ENCODE data around the gene ECSCR.
"Not testable (repeated sequence)": the region's sequence is repeated elsewhere in the genome, so short reads cannot be mapped to it uniquely, and the experiment has no call there.

ECSCR gene

GRCh38 chr5:139443831-139444453 is 18.6 kb downstream of the ECSCR start:
- peak; percentile 58 for DNase-seq

GRCh38 chr5:139440416-139440815 is 22.1 kb downstream of the ECSCR start:
- not testable (repeated sequence) for DNase-seq

GRCh38 chr5:139439013-139439903 is 23.3 kb downstream of the ECSCR start, which contains the start of gene DNAJC18:
DNAJC18 (minus strand) TSS chr5:139439525; CDS start chr5:139439445, 80 bp downstream.
- DNase-seq: peak; percentile 87

DNA sequence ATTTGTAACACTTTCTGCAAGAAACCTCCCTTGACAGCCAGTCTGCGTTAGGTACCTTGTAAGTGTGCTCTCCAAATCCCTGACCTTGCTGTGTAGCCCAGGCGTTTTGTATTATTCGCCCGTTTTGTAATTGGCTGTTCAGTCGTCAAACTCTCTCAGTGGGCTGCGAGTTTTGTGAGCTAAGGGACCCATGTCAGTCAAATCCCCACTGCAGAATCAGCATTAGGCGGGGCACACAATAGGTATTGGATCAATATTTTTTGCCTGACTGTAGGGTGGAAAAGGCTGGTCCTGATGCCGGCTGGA is 23.9 kb downstream of the ECSCR start:
- no peak for DNase-seq

- DNase-seq: no peak
Measured at GRCh38 chr5:139435676-139436075, 26.9 kb downstream of the ECSCR start.

DNA sequence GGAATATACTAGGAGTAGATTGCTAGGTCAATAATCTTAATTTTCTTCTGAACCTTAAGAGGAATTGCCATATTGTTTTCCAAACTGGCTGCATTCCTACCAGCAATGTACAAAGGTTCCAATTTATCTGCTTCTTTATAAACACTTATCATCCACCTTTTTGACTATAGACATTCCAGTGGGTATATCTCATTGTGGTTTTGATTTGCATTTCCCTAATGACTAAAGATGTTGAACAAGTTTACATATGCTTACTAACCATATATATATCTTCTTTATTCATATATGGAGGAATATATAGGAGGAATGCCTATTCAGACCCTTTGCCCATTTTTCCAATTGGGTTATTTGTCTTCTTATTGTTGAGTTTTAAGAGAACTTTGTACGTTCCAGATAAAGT is 30.8 kb downstream of the ECSCR start:
- no peak for DNase-seq

GRCh38 chr5:139430015-139430414 is 32.5 kb downstream of the ECSCR start:
- DNase-seq: no peak

DNA sequence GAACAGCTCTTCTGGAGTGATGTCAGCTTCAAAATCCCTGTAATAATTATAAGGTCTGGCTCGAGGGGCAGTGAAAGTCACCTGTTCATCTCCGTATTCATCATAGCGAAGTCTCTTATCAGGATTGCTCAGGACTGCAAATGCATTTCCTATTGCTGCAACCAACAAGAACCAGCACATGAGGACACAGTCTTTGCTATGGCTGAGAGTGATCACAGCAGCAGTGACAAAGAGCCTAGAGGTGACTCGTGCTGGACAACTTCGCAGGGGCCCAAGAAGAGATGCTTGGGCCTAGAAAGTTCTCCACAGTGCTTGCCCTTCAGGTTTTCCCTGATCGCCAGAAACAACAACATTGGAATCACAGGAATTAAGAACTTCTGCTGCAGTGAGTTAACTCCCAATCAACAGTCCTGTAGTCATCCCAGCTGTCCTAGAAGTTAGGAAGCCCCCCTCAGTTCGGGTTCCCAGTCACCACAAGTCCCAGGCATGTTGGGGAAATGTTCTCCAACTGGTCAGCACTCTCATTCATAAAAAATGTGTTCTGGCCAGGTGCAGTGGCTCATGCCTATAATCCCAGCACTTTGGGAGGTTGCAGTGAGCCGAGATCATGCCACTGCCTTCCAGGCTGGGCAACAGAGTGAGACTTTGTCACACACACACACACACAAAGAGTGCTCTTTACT is 36.2 kb downstream of the ECSCR start:
- no peak for DNase-seq

DNA sequence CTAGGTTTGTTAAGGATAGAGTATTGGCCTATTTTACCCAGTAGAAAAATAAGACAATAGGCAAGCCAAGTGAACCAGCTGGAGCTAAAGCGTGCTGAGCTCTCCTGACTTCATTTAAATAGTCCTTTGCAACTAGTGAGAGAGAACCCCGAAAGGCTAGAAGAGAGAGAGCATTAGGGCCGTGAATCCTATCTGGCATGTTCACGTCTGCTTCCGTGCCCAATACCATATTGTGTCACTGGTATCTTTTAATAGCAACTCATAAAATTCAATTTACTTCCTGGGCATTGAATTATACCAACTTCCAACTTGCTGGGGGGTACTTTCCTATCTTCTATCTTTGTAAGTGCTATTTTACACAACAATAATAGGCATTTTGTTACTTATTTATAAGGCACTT is 37.0 kb downstream of the ECSCR start:
- no peak for DNase-seq

DNA sequence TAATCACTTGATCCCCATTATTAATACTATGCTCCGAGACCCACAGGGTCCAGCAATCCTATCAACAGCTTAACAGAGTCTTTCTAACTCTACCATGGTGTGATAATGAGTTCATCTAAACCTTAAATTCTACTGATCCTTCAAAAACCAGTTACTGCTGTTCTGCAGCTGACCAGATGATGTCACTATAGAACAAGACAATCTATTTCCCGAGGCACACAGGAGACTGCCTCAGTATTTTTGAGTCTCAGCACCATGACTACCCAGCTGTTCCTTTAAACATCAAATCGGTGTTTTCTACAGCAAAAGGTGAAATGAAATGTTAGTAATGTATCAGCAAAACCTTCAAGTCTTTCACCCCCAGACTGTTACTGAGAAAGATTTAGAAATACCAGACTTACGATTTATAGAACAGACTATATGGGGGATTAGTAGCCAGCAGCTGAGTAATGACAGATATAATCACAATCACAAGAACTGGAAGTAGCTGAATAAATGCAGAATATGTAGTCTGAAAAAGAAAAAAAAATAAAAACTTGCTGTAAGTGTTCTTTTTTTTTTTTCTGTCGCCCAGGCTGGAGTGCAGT is 40.1 kb downstream of the ECSCR start:
- peak; percentile 86 for DNase-seq

GRCh38 chr5:139419226-139420192 is 43.0 kb downstream of the ECSCR start:
- no peak for DNase-seq

GRCh38 chr5:139418793-139419192 is 43.8 kb downstream of the ECSCR start:
- DNase-seq: no peak

DNA sequence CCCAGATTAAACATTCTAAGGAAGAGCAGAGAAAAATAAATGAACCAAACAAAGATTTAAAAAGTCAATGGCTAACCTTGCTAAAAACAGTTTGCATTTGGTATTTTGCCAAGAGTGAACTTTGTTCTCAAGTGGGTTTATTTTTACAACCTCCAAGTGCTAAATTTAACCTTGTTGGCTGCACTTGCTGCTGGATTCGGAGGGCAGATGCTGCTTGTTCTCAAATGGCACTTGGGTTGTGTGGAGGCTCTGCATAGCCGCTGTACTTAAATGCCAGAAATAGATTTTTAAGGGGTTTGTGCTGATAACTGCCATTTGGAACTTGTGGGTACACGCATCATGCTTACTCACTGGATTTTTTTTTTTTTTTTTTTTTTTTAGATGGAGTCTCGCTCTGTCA is 45.3 kb downstream of the ECSCR start:
- no peak for DNase-seq

DNA sequence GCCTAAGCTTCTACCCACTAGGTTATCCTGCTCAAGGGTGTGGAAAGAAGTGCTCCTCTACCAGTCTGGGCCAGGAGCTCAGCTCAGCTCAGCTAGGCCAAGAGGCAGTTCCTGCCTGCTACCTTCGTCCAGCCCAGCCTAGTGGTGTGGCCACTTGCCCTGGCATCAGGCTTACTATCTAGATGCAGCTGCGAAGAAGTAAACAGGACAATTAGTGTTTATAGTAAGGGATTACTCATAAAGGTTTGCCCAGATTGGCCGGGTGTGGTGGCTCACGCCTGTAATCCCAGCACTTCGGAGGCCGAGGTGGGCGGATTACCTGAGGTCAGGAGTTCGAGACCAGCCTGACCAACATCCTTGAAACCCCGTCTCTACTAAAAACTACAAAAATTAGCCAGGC is 45.9 kb downstream of the ECSCR start:
- no peak for DNase-seq

DNA sequence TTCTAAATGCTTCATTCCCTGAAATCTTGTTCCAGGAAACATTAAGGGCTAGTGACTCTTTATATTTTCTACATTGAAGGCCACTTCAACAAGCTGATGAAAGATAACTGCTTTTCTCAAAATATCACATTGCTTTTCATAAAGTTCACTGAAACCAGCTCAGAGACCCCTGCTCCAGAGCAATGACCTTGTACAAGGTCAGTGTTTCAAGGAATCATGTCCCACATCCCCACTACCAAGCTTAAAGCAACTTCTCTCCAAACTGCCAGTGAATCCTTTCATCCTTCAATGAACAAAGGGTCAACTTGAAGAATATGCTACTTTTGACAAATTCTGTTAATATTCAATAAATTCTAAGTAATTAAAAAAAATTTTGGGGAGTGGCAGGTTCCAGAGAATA is 46.7 kb downstream of the ECSCR start:
- no peak for DNase-seq

- no peak for DNase-seq
Measured at GRCh38 chr5:139415221-139415861, 47.2 kb downstream of the ECSCR start.

DNA sequence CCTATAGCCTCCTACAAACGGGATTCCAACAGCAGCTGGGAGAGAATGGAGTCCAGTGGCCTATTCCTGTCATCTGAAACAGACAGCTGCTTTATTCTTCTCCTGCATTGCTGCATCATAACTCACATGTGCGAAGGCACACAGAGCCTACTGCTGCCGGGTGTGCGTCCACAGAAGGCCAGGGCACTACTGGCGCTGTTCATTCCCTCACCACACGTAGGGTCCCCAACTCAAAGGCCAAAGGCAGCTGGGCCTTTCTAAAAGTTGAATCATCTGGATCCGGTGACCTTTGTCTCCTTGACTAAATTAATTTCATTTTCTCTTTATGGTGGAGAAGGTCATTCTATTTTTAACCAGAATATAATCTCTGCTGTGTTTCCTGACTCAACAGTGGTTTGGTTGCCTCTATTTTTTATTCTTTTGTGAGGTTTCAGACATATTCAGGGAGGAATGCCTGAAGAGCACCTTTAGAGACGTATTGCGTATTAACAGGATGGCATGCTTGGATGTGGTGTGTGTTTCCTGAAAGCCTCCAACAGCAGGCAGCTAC is 47.9 kb downstream of the ECSCR start:
- DNase-seq: no peak

GRCh38 chr5:139413963-139414362 is 48.6 kb downstream of the ECSCR start:
- DNase-seq: no peak

DNA sequence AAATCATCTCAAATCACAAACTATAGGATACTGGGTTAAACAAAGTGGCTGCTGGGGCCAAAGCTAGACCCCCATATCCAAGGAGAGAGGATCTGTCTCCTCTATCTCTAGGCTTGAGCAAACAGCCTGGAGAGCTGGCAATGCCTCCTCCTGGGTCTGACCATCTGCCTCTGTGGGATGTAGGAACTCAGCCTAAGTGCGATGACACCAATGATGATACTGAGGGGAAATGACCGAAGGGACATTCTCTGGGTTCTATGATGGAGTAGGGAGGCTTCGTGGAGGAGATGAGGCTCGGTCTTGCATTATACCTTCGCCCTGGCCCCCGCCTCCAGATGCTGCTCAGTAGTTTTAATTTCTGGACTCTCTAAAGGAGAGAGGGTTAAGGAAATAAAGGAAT is 49.4 kb downstream of the ECSCR start:
- DNase-seq: no peak

GRCh38 chr5:139410993-139411828 is 51.3 kb downstream of the ECSCR start:
- DNase-seq: no peak

Measured in CD4-positive, alpha-beta T cell treated with Interleukin-4 for 4 hours (primary cell).